Panc1 (cell line): Measurements from ENCODE around the gene NDUFV1. TPM values are rescaled to one million over a fixed set of nuclear protein-coding genes. Genes with fewer than 3 reads are reported as not detected.

Source experiments
- ATAC-seq: fragments of 200-7000 bp; cut with Tn5 transposase; 2 replicates; pipeline ENCODE4 v1.9.1; 2020; ENCODE audit warnings: mild to moderate bottlenecking, moderate library complexity
- BruUV-seq: library from RNA; stranded (reverse); fragments of 400-500 nt; replicated peaks from 2 replicates; lab custom pipeline; 2021; lab: Mats Ljungman, UMichigan
- CTCF ChIA-PET: fragments of 300-600 bp; sonication (Branson Sonifier 250); formaldehyde crosslinking; loops from one replicate; lab custom pipeline; 2022; ENCODE audit warnings: antibody characterized with exemption; lab: Charles Lee
- POLR2A ChIA-PET: fragments of 300-600 bp; sonication (Branson Sonifier 250); formaldehyde crosslinking; loops from one replicate; lab custom pipeline; 2022; ENCODE audit warnings: antibody characterized with exemption; lab: Charles Lee
- DNase-seq: peaks from one replicate; pipeline ENCODE4 v3.0.0-alpha.2; 2010; ENCODE audit warnings: low read depth, low spot score
- H3K27ac ChIP-seq: 2 replicates; pipeline ENCODE4 v1.5.1; 2011; ENCODE audit warnings: mild to moderate bottlenecking, low read length, inconsistent platforms
- H3K27me3 ChIP-seq: fragments of 200-500 bp; sonication (Bioruptor generic); 2 replicates; pipeline ENCODE4 v1.6.0; 2014; ENCODE audit warnings: low read length, inconsistent platforms; ENCODE audit not compliant: control insufficient read depth, insufficient read depth
- H3K36me3 ChIP-seq: fragments of 200-500 bp; sonication (Bioruptor generic); 2 replicates; pipeline ENCODE4 v1.5.1; 2014; ENCODE audit warnings: inconsistent platforms, mild to moderate bottlenecking, low read length, moderate library complexity; ENCODE audit not compliant: control insufficient read depth, insufficient read depth
- H3K4me1 ChIP-seq: 2 replicates; pipeline ENCODE4 v1.5.1; 2011; ENCODE audit warnings: inconsistent platforms, mild to moderate bottlenecking, low read length, moderate library complexity; ENCODE audit not compliant: control insufficient read depth, insufficient read depth
- H3K4me3 ChIP-seq, 2 experiments: 2 replicates each; pipeline ENCODE4 v1.5.1; 2011 to 2012; ENCODE audit warnings: low read depth in 2 of 2, low read length in 2 of 2, mild to moderate bottlenecking in 2 of 2, inconsistent platforms in 1 of 2, moderate library complexity in 1 of 2
- H3K9me3 ChIP-seq: fragments of 200-500 bp; sonication (Bioruptor generic); 2 replicates; pipeline ENCODE4 v1.5.1; 2014; ENCODE audit warnings: low read depth, mild to moderate bottlenecking, inconsistent platforms, low read length, moderate library complexity; ENCODE audit not compliant: control insufficient read depth, insufficient read depth
- CTCF ChIP-seq: fragments of 450-650 bp; IDR thresholded peaks from 2 replicates; pipeline ENCODE4 v1.5.1; 2017; ENCODE audit warnings: mild to moderate bottlenecking
- POLR2AphosphoS5 ChIP-seq: IDR thresholded peaks from 2 replicates; pipeline ENCODE4 v1.6.1; 2012; ENCODE audit warnings: mild to moderate bottlenecking, low read depth, low read length, moderate library complexity
- REST ChIP-seq, 2 experiments: IDR thresholded peaks; 2 replicates each; pipeline ENCODE4 v1.6.1; 2011 to 2012; ENCODE audit warnings: low read depth in 2 of 2, control low read depth in 1 of 2, low read length in 1 of 2, mild to moderate bottlenecking in 1 of 2, moderate library complexity in 1 of 2; ENCODE audit not compliant: insufficient read depth in 1 of 2
- SIN3A ChIP-seq: IDR thresholded peaks from 2 replicates; pipeline ENCODE4 v1.6.1; 2012; ENCODE audit warnings: low read depth, mild to moderate bottlenecking, low read length, moderate library complexity, borderline replicate concordance; ENCODE audit not compliant: insufficient read depth
- TCF7L2 ChIP-seq: IDR thresholded peaks from 2 replicates; pipeline ENCODE4 v1.6.1; 2011; ENCODE audit warnings: mild to moderate bottlenecking, low read depth, low read length, inconsistent platforms
- in situ Hi-C: cut with HindIII; loops from 2 replicates; pipeline ENCODE4 v1.10.0; 2016; ENCODE audit warnings: low sequenced_read_pairs, low pct_unique_long_range_greater_than_20kb
- intact Hi-C: fragments of 100-400 bp; cut with micrococcal nuclease; formaldehyde crosslinking; loops from one replicate; pipeline ENCODE4 v1.10.0; 2022; ENCODE audit not compliant: unreplicated experiment
- total RNA-seq: library from RNA; stranded (reverse); gene quantifications from one replicate; pipeline ENCODE4 v1.2.1, GENCODE V29; 2021; ENCODE audit not compliant: unreplicated experiment

The NDUFV1 gene
- total RNA-seq, 1 experiment from 2014 or later, result 281 TPM

GRCh38 chr11:67633758-67634365 lies 27.1 kb downstream of the NDUFV1 start:
- Histone ChIP-seq H3K27me3 (no peaks in the 10 kb centered on the region), H3K9me3 (no peaks in the 10 kb centered on the region), H3K4me1 (peaks cover 11% of the 10 kb centered on the region; the same call in 1 of the 2 replicates), H3K4me3 (no peak overlapping the region), H3K27ac (no peak overlapping the region), H3K36me3 (no peaks in the 10 kb centered on the region)
- intact Hi-C loops, result no loop called here
- in situ Hi-C loops, result no loop called here
- ChIA-PET POLR2A (no interaction called here), CTCF (no interaction called here)
- ATAC-seq (no peak), DNase-seq (no peak)
- no peak for TF ChIP-seq POLR2AphosphoS5
- no peak for TF ChIP-seq TCF7L2
- TF ChIP-seq REST (IDR thresholded peaks at IDR 0.05; ENCODE audit: insufficient read depth in 1 of 2, low read depth in 2 of 2, low read length in 1 of 2), result no peak
- no peak for TF ChIP-seq SIN3A
- TF ChIP-seq CTCF, result no peak
- no TSS peak for BruUV-seq

- Histone ChIP-seq H3K27ac (no peak overlapping the region), H3K9me3 (no peaks in the 10 kb centered on the region), H3K36me3 (no peaks in the 10 kb centered on the region), H3K4me1 (peaks cover 8% of the 10 kb centered on the region; the same call in 1 of the 2 replicates), H3K27me3 (no peaks in the 10 kb centered on the region), H3K4me3 (no peak overlapping the region)
- ChIA-PET CTCF (no interaction called here), POLR2A (interaction anchor here (0.6 kb wide), 2 partner anchors 12 to 262 kb away, joined by 4 to 5 read pairs; no protein-coding TSS in a partner anchor)
- intact Hi-C loops, result no loop called here
- no peak for DNase-seq
- in situ Hi-C loops, result no loop called here
- TF ChIP-seq REST (IDR thresholded peaks at IDR 0.05; ENCODE audit: insufficient read depth in 1 of 2, low read depth in 2 of 2, low read length in 1 of 2) (no peak), SIN3A (no peak), POLR2AphosphoS5 (no peak), TCF7L2 (no peak), CTCF (no peak)
- no peak for ATAC-seq
- no TSS peak for BruUV-seq
Observed at GRCh38 chr11:67634366-67635230, 27.9 kb downstream of the NDUFV1 start.
